Suprapubic skin (tissue), 4 donors: Measurements from ENCODE around the gene DECR2.

Experiments used
- CTCF ChIP-seq, 2 donors: fragments of 200-600 bp in 1 of 2; fragments of 450-650 bp in 1 of 2; sonication (generic) in 1 of 2; IDR thresholded peaks; one replicate each; pipeline ENCODE4 v1.5.1; 2016 to 2019; ENCODE audit warnings: antibody characterized with exemption in 2 of 2, mild to moderate bottlenecking in 1 of 2, moderate library complexity in 1 of 2
- EP300 ChIP-seq: sonication (generic); formaldehyde crosslinking; IDR thresholded peaks from one replicate; pipeline ENCODE4 v1.6.1; 2017; ENCODE audit warnings: antibody characterized with exemption
- POLR2A ChIP-seq, 2 donors: fragments of 450-650 bp; IDR thresholded peaks; one replicate each; pipeline ENCODE4 v1.6.1; 2017; ENCODE audit warnings: antibody characterized with exemption in 2 of 2, mild to moderate bottlenecking in 2 of 2, moderate library complexity in 2 of 2
- POLR2AphosphoS5 ChIP-seq, 3 donors: sonication (generic); formaldehyde crosslinking; IDR thresholded peaks; one replicate each; pipeline ENCODE4 v1.6.1; 2017; ENCODE audit warnings: antibody characterized with exemption in 3 of 3

GRCh38 chr16:410516-411178 is 9.0 kb downstream of the DECR2 start:
- no peak for TF ChIP-seq CTCF (IDR thresholded peaks at IDR 0.05)
- no peak for TF ChIP-seq POLR2AphosphoS5 (IDR thresholded peaks at IDR 0.05)
- TF ChIP-seq POLR2A (IDR thresholded peaks at IDR 0.05): no peak
- no peak for TF ChIP-seq EP300
